PC-3 (cell line): ENCODE data around the gene ANKRD9. TPM values are rescaled to one million over a fixed set of nuclear protein-coding genes. Genes with fewer than 3 reads are reported as not detected.

Source experiments
- ATAC-seq: fragments of 200-7000 bp; cut with Tn5 transposase; 2 replicates; pipeline ENCODE4 v1.9.1; 2020; ENCODE audit warnings: mild to moderate bottlenecking, moderate library complexity
- BruUV-seq: library from RNA; stranded (reverse); fragments of 400-500 nt; replicated peaks from 2 replicates; lab custom pipeline; 2021; lab: Mats Ljungman, UMichigan
- CTCF ChIA-PET: fragments of 300-600 bp; sonication (Branson Sonifier 250); formaldehyde crosslinking; loops from one replicate; lab custom pipeline; 2022; ENCODE audit warnings: antibody characterized with exemption; lab: Charles Lee
- POLR2A ChIA-PET: fragments of 300-600 bp; sonication (Branson Sonifier 250); formaldehyde crosslinking; loops from one replicate; lab custom pipeline; 2022; ENCODE audit warnings: antibody characterized with exemption; ENCODE audit not compliant: unreplicated experiment; lab: Charles Lee
- DNase-seq: peaks from one replicate; pipeline ENCODE4 v3.0.0-alpha.2; 2015
- H2AFZ ChIP-seq: fragments of 300-600 bp; sonication (generic); 2 replicates; pipeline ENCODE4 v1.6.0; 2016; ENCODE audit warnings: antibody characterized with exemption, low read length
- H3F3A ChIP-seq: fragments of 300-600 bp; sonication (generic); one replicate; pipeline ENCODE4 v1.6.0; 2017; ENCODE audit warnings: antibody characterized with exemption, low read length, control low read depth, mild to moderate bottlenecking; ENCODE audit not compliant: unreplicated experiment
- H3K27ac ChIP-seq: fragments of 300-600 bp; sonication (generic); 2 replicates; pipeline ENCODE4 v1.5.1; 2016; ENCODE audit warnings: mild to moderate bottlenecking, low read length
- H3K27me3 ChIP-seq: fragments of 300-600 bp; sonication (generic); 2 replicates; pipeline ENCODE4 v1.6.1; 2016; ENCODE audit warnings: low read length, mixed read lengths
- H3K36me3 ChIP-seq: fragments of 300-600 bp; sonication (generic); 2 replicates; pipeline ENCODE4 v1.6.1; 2016; ENCODE audit warnings: low read depth, mixed run types, low read length, mixed read lengths
- H3K4me1 ChIP-seq: fragments of 300-600 bp; sonication (generic); 2 replicates; pipeline ENCODE4 v1.5.1; 2016; ENCODE audit warnings: low read length; ENCODE audit not compliant: insufficient read depth
- H3K4me2 ChIP-seq: fragments of 300-600 bp; sonication (generic); 2 replicates; pipeline ENCODE4 v1.6.0; 2016; ENCODE audit warnings: low read length
- H3K4me3 ChIP-seq: fragments of 300-600 bp; sonication (generic); 2 replicates; pipeline ENCODE4 v1.5.1; 2016; ENCODE audit warnings: mild to moderate bottlenecking, low read length, mixed read lengths
- H3K79me2 ChIP-seq: fragments of 300-600 bp; sonication (generic); 2 replicates; pipeline ENCODE4 v1.6.1; 2017; ENCODE audit warnings: low read length, mixed read lengths
- H3K9ac ChIP-seq: fragments of 300-600 bp; sonication (generic); 2 replicates; pipeline ENCODE4 v1.6.0; 2016; ENCODE audit warnings: mild to moderate bottlenecking, low read length
- H3K9me2 ChIP-seq: fragments of 300-600 bp; sonication (generic); replicated peaks from 2 replicates; pipeline ENCODE4 v1.6.1; 2016; ENCODE audit warnings: mixed run types, low read length, mixed read lengths
- H3K9me3 ChIP-seq: fragments of 300-600 bp; sonication (generic); 2 replicates; pipeline ENCODE4 v1.6.1; 2016; ENCODE audit warnings: low read length, mixed read lengths
- H4K20me1 ChIP-seq: fragments of 300-600 bp; sonication (generic); 2 replicates; pipeline ENCODE4 v1.6.1; 2016; ENCODE audit warnings: low read length, mixed read lengths
- CTCF ChIP-seq: fragments of 300-600 bp; sonication (generic); conservative IDR thresholded peaks from 2 replicates; pipeline ENCODE4 v1.5.1; 2017; ENCODE audit warnings: antibody characterized with exemption, low read depth, mild to moderate bottlenecking, low read length
- EZH2 ChIP-seq: fragments of 300-600 bp; sonication (generic); IDR thresholded peaks from one replicate; pipeline ENCODE4 v1.6.1; 2017; ENCODE audit warnings: antibody characterized with exemption, mild to moderate bottlenecking, low read length; ENCODE audit not compliant: unreplicated experiment
- EZH2phosphoT487 ChIP-seq: fragments of 300-600 bp; sonication (generic); IDR thresholded peaks from 2 replicates; pipeline ENCODE4 v1.6.1; 2018; ENCODE audit warnings: mild to moderate bottlenecking, antibody characterized with exemption, low read length, borderline replicate concordance
- intact Hi-C: fragments of 100-400 bp; cut with micrococcal nuclease; formaldehyde crosslinking; loops from 2 replicates; pipeline ENCODE4 v1.9.0; 2023
- total RNA-seq: library from RNA; depleted of rRNA; stranded (reverse); fragments of >200 nt; gene quantifications from 2 replicates; pipeline ENCODE4 v1.2.3, GENCODE V29; 2014

ANKRD9 gene
- total RNA-seq, 1 experiment from 2014 or later, result 52.6 TPM

- ChIA-PET POLR2A (no interaction called here), CTCF (interaction anchor here (0.6 kb wide), 1 partner anchor 75 kb away, joined by 3 read pairs; no protein-coding TSS in a partner anchor)
- Histone ChIP-seq H3K4me2 (peak overlapping the region; percentile 95), H3K36me3 (no peaks in the 10 kb centered on the region), H3F3A (no peaks in the 10 kb centered on the region), H4K20me1 (no peaks in the 10 kb centered on the region), H3K79me2 (no peaks in the 10 kb centered on the region), H3K9me3 (no peaks in the 10 kb centered on the region), H2AFZ (peak overlapping the region; percentile 97), H3K4me1 (0 out of 2 replicates have a peak, but pooled peaks cover 3% of the 10 kb centered on the region), H3K27me3 (no peaks in the 10 kb centered on the region), H3K27ac (no peak overlapping the region), H3K4me3 (peak overlapping the region; percentile 76), H3K9ac (peak overlapping the region; percentile 60), H3K9me2 (no peaks in the 10 kb centered on the region)
- DNase-seq (no peak), ATAC-seq (peak; percentile 14)
- no TSS peak for BruUV-seq
- intact Hi-C loops, result no loop called here
- no peak for TF ChIP-seq EZH2phosphoT487
Observed at GRCh38 chr14:102517392-102518062, 8.0 kb upstream of the ANKRD9 start.

GRCh38 chr14:102516531-102517391 lies 7.2 kb upstream of the ANKRD9 start:
- H2AFZ ChIP-seq, result peak overlapping the region; percentile 97
- DNase-seq, result peak; percentile 50
- 0 out of 2 replicates have a peak, but pooled peaks cover 3% of the 10 kb centered on the region for H3K4me1 ChIP-seq
- no TSS peak for BruUV-seq
- H3K4me2 ChIP-seq, result peak overlapping the region; percentile 95
- H3K79me2 ChIP-seq, result no peaks in the 10 kb centered on the region
- TF ChIP-seq EZH2, result no peak
- peak; percentile 71 for TF ChIP-seq CTCF
- no peak for TF ChIP-seq EZH2phosphoT487
- no peaks in the 10 kb centered on the region for H3K9me2 ChIP-seq
- no peaks in the 10 kb centered on the region for H4K20me1 ChIP-seq
- ATAC-seq, result peak; percentile 75
- H3F3A ChIP-seq, result no peaks in the 10 kb centered on the region
- intact Hi-C loops, result loop anchor here (1.0 kb wide), 1 partner anchor 78 kb away; no protein-coding TSS in a partner anchor
- peak overlapping the region; percentile 76 for H3K4me3 ChIP-seq
- H3K27me3 ChIP-seq, result no peaks in the 10 kb centered on the region
- H3K9ac ChIP-seq, result peak overlapping the region; percentile 60
- POLR2A ChIA-PET, result interaction anchor here (0.6 kb wide), 1 partner anchor 78 kb away, joined by 3 read pairs; no protein-coding TSS in a partner anchor
- CTCF ChIA-PET, result interaction anchor here (0.5 to 1.3 kb wide), 3 partner anchors 35 to 80 kb away, joined by 4 read pairs; no protein-coding TSS in a partner anchor
- no peaks in the 10 kb centered on the region for H3K36me3 ChIP-seq
- H3K27ac ChIP-seq, result no peak overlapping the region
- H3K9me3 ChIP-seq, result no peaks in the 10 kb centered on the region

- Histone ChIP-seq H3K4me1 (peaks cover 13% of the 10 kb centered on the region), H3K4me2 (no peak overlapping the region), H3F3A (no peaks in the 10 kb centered on the region), H3K9ac (no peak overlapping the region), H3K27ac (no peak overlapping the region), H2AFZ (no peak overlapping the region), H3K27me3 (no peaks in the 10 kb centered on the region), H3K4me3 (no peak overlapping the region), H3K9me3 (no peaks in the 10 kb centered on the region), H3K79me2 (no peaks in the 10 kb centered on the region), H3K36me3 (no peaks in the 10 kb centered on the region), H4K20me1 (no peaks in the 10 kb centered on the region), H3K9me2 (no peaks in the 10 kb centered on the region)
- ATAC-seq (no peak), DNase-seq (no peak)
- TF ChIP-seq EZH2 (no peak), CTCF (no peak), EZH2phosphoT487 (no peak)
- POLR2A ChIA-PET, result no interaction called here
- CTCF ChIA-PET, result interaction anchor here (0.6 to 1.3 kb wide), 2 partner anchors 78 to 879 kb away, joined by 3 to 4 read pairs; no protein-coding TSS in a partner anchor
- BruUV-seq, result no TSS peak
- intact Hi-C loops, result no loop called here
Observed at GRCh38 chr14:102514987-102515733, 5.6 kb upstream of the ANKRD9 start.
